Retinal pigment epithelial cell (primary cell): Measurements from ENCODE around the gene AGBL4.
A peak's percentile ranks its signal among the peaks of the same experiment; 100 is the strongest.

Experiments used
- DNase-seq: peaks from one replicate; pipeline ENCODE4 v3.0.0-alpha.2; 2010; ENCODE audit warnings: low read depth
- H3K4me3 ChIP-seq: 2 replicates; pipeline ENCODE4 v1.5.1; 2011; ENCODE audit warnings: mild to moderate bottlenecking, low read length, control low read depth, moderate library complexity
- CTCF ChIP-seq: conservative IDR thresholded peaks from 2 replicates; pipeline ENCODE4 v1.5.1; 2011; ENCODE audit warnings: low read depth, low read length, control low read depth, inconsistent platforms

The AGBL4 gene

DNA sequence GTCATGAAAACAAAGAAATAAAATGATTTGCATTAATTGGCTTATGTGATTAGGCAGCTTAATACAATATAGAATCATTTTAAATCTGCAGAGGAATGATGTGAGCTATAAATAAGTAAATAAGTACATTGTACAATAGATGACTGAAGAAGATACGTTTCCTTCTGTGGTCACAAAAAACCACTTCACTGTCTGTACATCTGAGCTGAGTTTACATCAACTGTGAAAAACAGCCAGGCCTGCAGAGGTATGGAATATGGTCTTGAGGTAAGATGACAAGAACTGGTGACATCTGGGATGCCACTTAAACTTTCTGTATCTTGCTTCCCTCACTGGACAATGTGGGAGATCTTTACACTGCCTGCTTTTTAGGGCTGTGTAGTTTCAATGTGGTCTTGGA, 1117.0 kb downstream of the AGBL4 start:
- no peak for DNase-seq
- no peak for TF ChIP-seq CTCF
- H3K4me3 ChIP-seq, result no peak overlapping the region

DNA sequence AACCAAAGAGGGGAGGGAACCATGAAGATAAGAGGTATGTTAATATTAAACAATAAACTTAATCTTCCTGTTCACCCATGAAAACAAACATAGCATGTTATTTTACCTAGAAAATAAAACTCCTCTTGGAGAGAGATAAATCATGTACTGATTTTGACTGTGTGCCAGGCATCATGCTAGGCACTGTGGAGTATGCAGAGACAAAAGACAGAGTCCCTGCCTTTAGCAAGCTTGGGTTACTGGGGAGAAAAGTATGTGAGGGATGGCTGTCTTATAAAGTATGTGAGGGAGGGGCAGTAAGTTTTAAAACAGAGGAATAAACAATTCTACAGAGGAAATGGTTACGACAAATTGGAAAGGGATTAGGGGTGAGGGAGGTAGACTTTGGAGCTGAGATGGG, 1117.6 kb downstream of the AGBL4 start:
- TF ChIP-seq CTCF, result no peak

DNA sequence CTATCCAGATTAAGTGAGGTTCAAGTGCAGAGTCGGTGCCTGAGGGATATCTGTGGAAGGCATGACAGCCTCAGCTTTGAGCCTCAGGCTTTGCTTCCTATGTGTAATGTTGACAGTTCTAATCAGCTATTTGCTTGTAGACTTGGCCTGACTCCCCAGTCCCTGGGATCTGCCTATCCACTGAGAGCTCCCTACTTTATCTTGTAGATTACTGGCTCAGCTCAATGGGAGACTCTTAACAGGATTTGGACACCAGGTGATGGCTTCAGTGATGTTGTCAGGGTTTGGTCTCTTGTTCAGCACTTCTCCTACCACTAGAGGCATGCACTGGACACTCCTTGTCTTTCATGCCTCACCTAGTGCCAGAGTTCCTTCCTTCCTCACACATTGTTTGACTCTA, 1120.5 kb downstream of the AGBL4 start:
- no peak for DNase-seq
- peak; percentile 19 for TF ChIP-seq CTCF
- no peak overlapping the region for H3K4me3 ChIP-seq

More for the DNA sequence above, 1117.6 kb downstream of the AGBL4 start:
- no peak for DNase-seq
- H3K4me3 ChIP-seq, result no peak overlapping the region

DNA sequence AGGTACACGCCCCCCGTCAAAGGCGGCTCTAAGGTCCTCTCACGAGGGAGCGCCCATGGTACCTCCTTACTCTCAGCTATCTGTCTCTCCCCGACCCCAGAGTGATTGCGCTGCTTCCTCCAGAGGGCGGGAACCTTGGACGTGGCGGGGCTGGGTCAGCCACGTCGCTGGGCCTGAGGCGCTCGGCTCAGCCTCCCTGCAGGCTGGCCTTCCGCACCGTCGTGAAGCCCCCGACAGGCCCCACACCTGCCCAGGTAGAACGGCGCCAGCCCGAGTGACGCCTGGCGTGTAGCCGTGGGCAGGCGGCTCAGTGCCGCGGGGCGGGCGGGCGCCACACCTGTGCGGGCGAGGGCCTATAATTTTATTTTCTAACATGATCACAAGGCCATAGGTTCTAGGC, 1124.9 kb downstream of the AGBL4 start:
- TF ChIP-seq CTCF, result no peak
- no peak for DNase-seq
- H3K4me3 ChIP-seq, result no peak overlapping the region

GRCh38 chr1:48889615-48890014, 1134.1 kb downstream of the AGBL4 start:
- H3K4me3 ChIP-seq, result no peak overlapping the region
- no peak for DNase-seq
- TF ChIP-seq CTCF, result no peak

DNA sequence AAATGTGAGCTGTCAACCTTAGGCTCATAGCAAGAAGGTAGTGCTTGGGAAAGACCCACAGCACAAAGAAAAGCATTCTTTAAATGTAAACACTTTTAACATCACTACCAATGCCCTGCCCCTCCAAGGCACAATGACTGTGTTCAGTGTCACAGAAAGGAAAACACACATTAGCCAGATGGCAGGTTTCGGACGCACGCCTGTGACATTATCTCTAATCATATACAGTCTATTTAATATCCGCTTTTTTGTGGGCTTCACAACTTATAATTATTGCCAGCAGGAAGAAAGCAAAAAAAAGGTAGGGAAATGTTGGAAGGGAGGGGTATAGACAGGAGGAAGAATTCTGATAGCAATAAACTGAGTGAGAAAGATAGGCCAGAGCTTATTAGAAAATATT, 1134.7 kb downstream of the AGBL4 start:
- TF ChIP-seq CTCF, result no peak

DNA sequence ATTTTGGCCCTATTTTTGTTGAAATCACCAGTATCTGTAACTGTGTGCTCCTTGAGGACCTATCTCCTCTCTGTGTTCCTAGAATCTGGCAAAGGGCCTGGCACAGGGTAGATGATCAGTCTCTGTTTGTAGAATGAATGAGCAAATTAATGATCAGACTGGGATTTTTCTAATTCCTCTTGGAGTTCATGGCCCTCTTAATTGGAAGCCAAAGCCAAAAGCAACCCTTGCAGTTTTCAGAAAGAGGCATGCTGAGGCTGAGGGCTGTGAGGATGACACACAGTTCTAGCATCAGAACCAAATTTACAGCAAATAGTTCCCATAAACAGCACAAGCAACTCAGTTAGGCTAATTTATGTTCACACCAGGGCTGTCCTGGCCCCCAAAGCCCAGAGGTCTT, 1136.0 kb downstream of the AGBL4 start:
- no peak overlapping the region for H3K4me3 ChIP-seq
- peak; percentile 7 for DNase-seq
- no peak for TF ChIP-seq CTCF

More for the DNA sequence above, 1134.7 kb downstream of the AGBL4 start:
- no peak for DNase-seq
- no peak overlapping the region for H3K4me3 ChIP-seq
